ENCODE results near the gene ADAP2. TPM values are rescaled to one million over a fixed set of nuclear protein-coding genes. Genes with fewer than 3 reads are reported as not detected.

ADAP2 gene
- total RNA-seq, 1 donor from 2014 or later: 3.1 TPM

Other genes with a start within 250 kb of the ADAP2 start
- gene CRLF3, start 97.3 kb upstream of the ADAP2 start, total RNA-seq: 11.9 and 23.8 TPM in 2 replicates
- gene ATAD5, start 90.0 kb upstream of the ADAP2 start, total RNA-seq: 0.85 and 2.1 TPM in 2 replicates
- gene TEFM, start 15.7 kb upstream of the ADAP2 start, total RNA-seq: 7.1 and 15.2 TPM in 2 replicates
- 6.4 and 11.9 TPM in 2 replicates for gene RNF135, start 49.1 kb downstream of the ADAP2 start, total RNA-seq
- gene NF1, start 173.0 kb downstream of the ADAP2 start, total RNA-seq: 31.4 and 121 TPM in 2 replicates